Upper lobe of left lung (tissue), 6 donors: ENCODE measurements around the gene OR51E1. TPM values are rescaled to one million over a fixed set of nuclear protein-coding genes. Genes with fewer than 3 reads are reported as not detected.

ENCODE experiments used
- ATAC-seq, 2 donors: fragments of 200-7000 bp; cut with Tn5 transposase; one replicate each; pipeline ENCODE4 v1.9.1; 2022; ENCODE audit warnings: mild to moderate bottlenecking in 2 of 2, moderate library complexity in 2 of 2; ENCODE audit not compliant: low FRiP score in 2 of 2
- DNase-seq, 2 donors: peaks; one replicate each; pipeline ENCODE4 v3.0.0-alpha.2; 2019 to 2020
- H3K27ac ChIP-seq, 4 donors: fragments of 200-600 bp; sonication (generic); one replicate each; pipeline ENCODE4 v1.5.1; 2016 to 2019
- H3K27me3 ChIP-seq, 4 donors: fragments of 200-600 bp; sonication (generic); one replicate each; pipeline ENCODE4 v1.5.1; 2017 to 2019
- H3K36me3 ChIP-seq, 4 donors: fragments of 200-600 bp; sonication (generic); one replicate each; pipeline ENCODE4 v1.5.1; 2016 to 2019
- H3K4me1 ChIP-seq, 4 donors: fragments of 200-600 bp; sonication (generic); one replicate each; pipeline ENCODE4 v1.5.1; 2018 to 2019
- H3K4me3 ChIP-seq, 4 donors: fragments of 200-600 bp; sonication (generic); one replicate each; pipeline ENCODE4 v1.5.1; 2017 to 2019; ENCODE audit warnings: mild to moderate bottlenecking in 2 of 4, moderate library complexity in 1 of 4
- H3K9me3 ChIP-seq, 4 donors: fragments of 200-600 bp; sonication (generic); one replicate each; pipeline ENCODE4 v1.5.1; 2018 to 2019
- CTCF ChIP-seq, 6 experiments: fragments of 450-650 bp in 4 of 6; fragments of 200-600 bp in 2 of 6; sonication (generic) in 2 of 6; IDR thresholded peaks; one replicate each; pipeline ENCODE4 v1.5.1; 2016 to 2019; ENCODE audit warnings: antibody characterized with exemption in 6 of 6
- EP300 ChIP-seq, 4 donors: sonication (generic); formaldehyde crosslinking; IDR thresholded peaks; one replicate each; pipeline ENCODE4 v1.5.1; 2017; ENCODE audit warnings: antibody characterized with exemption in 4 of 4, control low read depth in 2 of 4
- POLR2A ChIP-seq, 4 donors: fragments of 450-650 bp; IDR thresholded peaks; one replicate each; pipeline ENCODE4 v1.5.1; 2016 to 2017; ENCODE audit warnings: antibody characterized with exemption in 4 of 4, mild to moderate bottlenecking in 2 of 4
- POLR2AphosphoS5 ChIP-seq, 2 donors: sonication (generic); formaldehyde crosslinking; IDR thresholded peaks; one replicate each; pipeline ENCODE4 v1.5.1; 2017; ENCODE audit warnings: antibody characterized with exemption in 2 of 2
- WGBS, 2 donors: methylation state at CpG; one replicate each; pipeline ENCODE4 v1.1.5; 2017 to 2018; 5-methylcytosine and 5-hydroxymethylcytosine counted together
- total RNA-seq, 6 donors: library from RNA; depleted of rRNA in 4 of 6; stranded (reverse); fragments of >200 nt in 4 of 6; gene quantifications; one replicate each; pipeline versions ENCODE4 v1.1.0 to v1.2.1, GENCODE V29; 2016 to 2021
- donor health status: DM: no; HTN: no; CAD: no; lungs with moderate emphysema.
- donor health status: DM: no; HTN: yes; CAD: no; lungs with severe emphysema.

OR51E1 gene
- total RNA-seq, 6 donors from 2014 or later: not detected

DNA sequence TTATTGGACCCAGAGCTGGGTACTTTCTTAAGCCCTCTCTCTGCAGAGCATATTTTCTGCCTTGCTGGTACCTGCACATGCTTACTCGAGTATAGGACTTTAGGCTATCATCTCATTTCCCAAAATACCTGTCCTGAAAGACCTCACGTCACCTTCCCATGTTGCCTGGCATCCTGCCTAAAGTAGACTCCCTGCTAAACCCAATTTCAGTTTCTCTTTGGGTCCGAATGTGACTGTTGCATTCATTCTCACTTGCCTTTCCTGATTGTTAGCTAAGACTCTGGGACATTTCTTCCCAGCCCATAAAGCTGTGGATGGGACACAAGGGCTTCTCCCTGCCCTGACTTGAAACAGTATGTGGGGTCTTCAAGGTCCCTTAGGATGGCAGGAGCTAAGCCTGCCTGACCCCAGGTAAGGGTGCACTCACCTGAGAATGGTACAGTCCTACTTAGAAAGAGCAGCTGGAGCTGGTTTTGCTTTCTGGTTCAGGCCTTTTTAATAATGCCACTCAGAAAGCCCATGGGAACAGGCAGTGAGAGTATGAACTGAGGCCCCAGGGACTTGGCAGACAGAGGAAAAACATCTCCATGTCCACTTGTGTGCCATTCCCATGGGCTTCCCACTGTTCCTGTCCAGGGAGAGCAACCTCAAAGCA, 41.0 kb downstream of the OR51E1 start:
- Histone ChIP-seq H3K36me3 (no peaks in the 10 kb centered on the region), H3K27me3 (no peaks in the 10 kb centered on the region), H3K4me1 (no peaks in the 10 kb centered on the region), H3K27ac (no peak overlapping the region), H3K4me3 (no peak overlapping the region), H3K9me3 (no peaks in the 10 kb centered on the region)
- DNase-seq: no peak
- no peak for TF ChIP-seq EP300 (IDR thresholded peaks at IDR 0.05)
- no peak for ATAC-seq
- 78 to 79% methylated on average over 3 of the region's 3 CpGs for WGBS, 2 donors

- H3K4me1 ChIP-seq: no peaks in the 10 kb centered on the region
- no peak overlapping the region for H3K4me3 ChIP-seq
- no peak for ATAC-seq
- no peaks in the 10 kb centered on the region for H3K9me3 ChIP-seq
- 48 to 57% methylated on average over 1 of the region's 1 CpG for WGBS, 2 donors
- no peak overlapping the region for H3K27ac ChIP-seq
- no peaks in the 10 kb centered on the region for H3K36me3 ChIP-seq
- no peak for TF ChIP-seq POLR2A (IDR thresholded peaks at IDR 0.05)
- no peak for TF ChIP-seq EP300 (IDR thresholded peaks at IDR 0.05)
- TF ChIP-seq POLR2AphosphoS5 (IDR thresholded peaks at IDR 0.05): no peak
- TF ChIP-seq CTCF (IDR thresholded peaks at IDR 0.05): no peak
- no peaks in the 10 kb centered on the region for H3K27me3 ChIP-seq
- DNase-seq: no peak
Observed at GRCh38 chr11:4695442-4695841, 51.7 kb downstream of the OR51E1 start.

- ATAC-seq: peak in 1 of 2 donors; percentile 35
- Histone ChIP-seq H3K36me3 (no peaks in the 10 kb centered on the region), H3K9me3 (no peaks in the 10 kb centered on the region), H3K4me1 (no peaks in the 10 kb centered on the region), H3K27ac (no peak within 1 kb of the TSS), H3K27me3 (no peaks in the 10 kb centered on the region), H3K4me3 (no peak within 1 kb of the TSS)
- no peak for DNase-seq
- TF ChIP-seq POLR2A (IDR thresholded peaks at IDR 0.05): no peak
- no peak for TF ChIP-seq CTCF (IDR thresholded peaks at IDR 0.05)
- no peak for TF ChIP-seq POLR2AphosphoS5 (IDR thresholded peaks at IDR 0.05)
- TF ChIP-seq EP300 (IDR thresholded peaks at IDR 0.05): no peak
- WGBS, 2 donors: 76 to 84% methylated on average over 3 of the region's 3 CpGs
Observed at GRCh38 chr11:4697585-4697984, 53.8 kb downstream of the OR51E1 start, which contains the start of gene OR51E2. Gene OR51E2 (minus strand): TSS chr11:4697853. CDS start chr11:4682711, 15,142 bp downstream.

- H3K4me1 ChIP-seq: no peaks in the 10 kb centered on the region
- no peaks in the 10 kb centered on the region for H3K36me3 ChIP-seq
- no peaks in the 10 kb centered on the region for H3K9me3 ChIP-seq
- DNase-seq (no peak), ATAC-seq (no peak)
- H3K27ac ChIP-seq: no peak overlapping the region
- 86 to 89% methylated on average over 3 of the region's 3 CpGs for WGBS, 2 donors
- H3K27me3 ChIP-seq: no peaks in the 10 kb centered on the region
- TF ChIP-seq POLR2A (IDR thresholded peaks at IDR 0.05) (no peak), CTCF (IDR thresholded peaks at IDR 0.05) (no peak), EP300 (IDR thresholded peaks at IDR 0.05) (no peak), POLR2AphosphoS5 (IDR thresholded peaks at IDR 0.05) (no peak)
- H3K4me3 ChIP-seq: no peak overlapping the region
Observed at GRCh38 chr11:4699697-4700435, 56.1 kb downstream of the OR51E1 start.

DNA sequence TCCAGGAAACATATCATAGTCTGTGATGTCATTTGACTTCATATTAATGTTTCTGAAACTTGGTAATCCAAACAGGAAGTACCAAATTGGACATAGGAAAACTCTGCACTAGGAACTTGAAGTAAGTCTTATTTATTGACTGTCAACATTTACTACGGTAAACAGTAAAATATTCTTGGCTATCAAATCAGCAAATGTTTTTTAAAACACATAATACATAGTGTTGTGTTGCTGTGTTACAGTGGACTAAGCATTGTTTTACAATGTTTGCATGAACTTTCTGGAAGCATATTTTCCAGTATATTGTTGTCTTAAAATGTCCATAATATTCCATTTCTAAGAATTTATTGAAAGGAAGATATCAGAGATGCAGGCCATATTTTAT, 56.6 kb downstream of the OR51E1 start:
- H3K4me1 ChIP-seq: no peaks in the 10 kb centered on the region
- H3K27ac ChIP-seq: no peak overlapping the region
- TF ChIP-seq CTCF (IDR thresholded peaks at IDR 0.05) (no peak), POLR2AphosphoS5 (IDR thresholded peaks at IDR 0.05) (no peak), EP300 (IDR thresholded peaks at IDR 0.05) (no peak), POLR2A (IDR thresholded peaks at IDR 0.05) (no peak)
- ATAC-seq (no peak), DNase-seq (no peak)
- H3K9me3 ChIP-seq: no peaks in the 10 kb centered on the region
- no peaks in the 10 kb centered on the region for H3K36me3 ChIP-seq
- 43 to 68% methylated on average over 1 of the region's 1 CpG for WGBS, 2 donors
- no peaks in the 10 kb centered on the region for H3K27me3 ChIP-seq
- H3K4me3 ChIP-seq: no peak overlapping the region
